Mesenchymal stem cell (in vitro differentiated cells and primary cell): ENCODE results near the gene JUND.
A peak's percentile ranks its signal among the peaks of the same experiment; 100 is the strongest.

ENCODE experiments used
- DNase-seq: peaks from one replicate; pipeline ENCODE4 v3.0.0-alpha.2; 2013
- H2AFZ ChIP-seq: one replicate; pipeline ENCODE4 v1.6.1; 2013; ENCODE audit warnings: low read depth, mild to moderate bottlenecking, control low read depth, inconsistent platforms, low read length, moderate library complexity
- H2AK5ac ChIP-seq: 2 replicates; pipeline ENCODE4 v1.6.1; 2013; ENCODE audit warnings: low read length, moderate library complexity, mild to moderate bottlenecking, inconsistent platforms; ENCODE audit not compliant: severe bottlenecking
- H2BK120ac ChIP-seq: one replicate; pipeline ENCODE4 v1.6.1; 2013; ENCODE audit warnings: low read depth, mild to moderate bottlenecking, inconsistent platforms, low read length, moderate library complexity
- H2BK12ac ChIP-seq, 2 experiments: one replicate each; pipeline ENCODE4 v1.6.1; 2013; ENCODE audit warnings: inconsistent platforms in 2 of 2, low read length in 2 of 2, mild to moderate bottlenecking in 2 of 2, moderate library complexity in 2 of 2, control low read depth in 1 of 2
- H2BK15ac ChIP-seq: one replicate; pipeline ENCODE4 v1.6.1; 2013; ENCODE audit warnings: mild to moderate bottlenecking, low read depth, inconsistent platforms; ENCODE audit not compliant: poor library complexity, severe bottlenecking
- H2BK5ac ChIP-seq: 2 replicates; pipeline ENCODE4 v1.6.1; 2013; ENCODE audit warnings: low read depth, mild to moderate bottlenecking, low read length, control low read depth, inconsistent platforms; ENCODE audit not compliant: poor library complexity, severe bottlenecking
- H3K14ac ChIP-seq, 2 experiments: one replicate each; pipeline ENCODE4 v1.6.1; 2013; ENCODE audit warnings: inconsistent platforms in 2 of 2, low read length in 2 of 2, control low read depth in 1 of 2, mild to moderate bottlenecking in 1 of 2, moderate library complexity in 1 of 2
- H3K18ac ChIP-seq, 2 experiments: one replicate each; pipeline ENCODE4 v1.6.1; 2013; ENCODE audit warnings: inconsistent platforms in 2 of 2, low read length in 2 of 2, control low read depth in 1 of 2, low read depth in 1 of 2, mild to moderate bottlenecking in 1 of 2
- H3K23ac ChIP-seq, 2 experiments: one replicate each; pipeline ENCODE4 v1.6.1; 2013; ENCODE audit warnings: inconsistent platforms in 2 of 2, low read length in 2 of 2, mild to moderate bottlenecking in 2 of 2, moderate library complexity in 2 of 2, control low read depth in 1 of 2
- H3K27ac ChIP-seq: 2 replicates; pipeline ENCODE4 v1.5.1; 2013; ENCODE audit warnings: mild to moderate bottlenecking, moderate library complexity, low read length, control low read depth, inconsistent platforms; ENCODE audit not compliant: poor library complexity, severe bottlenecking
- H3K27me3 ChIP-seq, 2 experiments: 2 replicates each; pipeline versions ENCODE4 v1.6.1 to v1.7.0; 2013; ENCODE audit warnings: low read length in 2 of 2, mild to moderate bottlenecking in 2 of 2, moderate library complexity in 2 of 2, control low read depth in 1 of 2, inconsistent platforms in 1 of 2; ENCODE audit not compliant: control insufficient read depth in 1 of 2, insufficient read depth in 1 of 2
- H3K36me3 ChIP-seq, 2 experiments: 2 replicates each; pipeline versions ENCODE4 v1.6.1 to v1.7.0; 2013; ENCODE audit warnings: low read length in 2 of 2, control low read depth in 1 of 2, inconsistent platforms in 1 of 2, low read depth in 1 of 2, mild to moderate bottlenecking in 1 of 2; ENCODE audit not compliant: insufficient read depth in 2 of 2, control insufficient read depth in 1 of 2
- H3K4ac ChIP-seq, 2 experiments: one replicate each; pipeline ENCODE4 v1.6.1; 2013; ENCODE audit warnings: inconsistent platforms in 2 of 2, low read length in 2 of 2, mild to moderate bottlenecking in 2 of 2, moderate library complexity in 2 of 2, control low read depth in 1 of 2, low read depth in 1 of 2
- H3K4me1 ChIP-seq: 2 replicates; pipeline ENCODE4 v1.6.1; 2013; ENCODE audit warnings: low read depth, low read length, control low read depth; ENCODE audit not compliant: control insufficient read depth, insufficient read depth
- H3K4me2 ChIP-seq: 2 replicates; pipeline ENCODE4 v1.6.1; 2013; ENCODE audit warnings: low read length, mild to moderate bottlenecking, inconsistent platforms; ENCODE audit not compliant: poor library complexity, severe bottlenecking
- H3K4me3 ChIP-seq, 2 experiments: 2 replicates each; pipeline versions ENCODE4 v1.5.1 to v1.7.0; 2013; ENCODE audit warnings: low read length in 2 of 2, mild to moderate bottlenecking in 2 of 2, control low read depth in 1 of 2, low read depth in 1 of 2; ENCODE audit not compliant: insufficient read depth in 1 of 2
- H3K79me1 ChIP-seq: replicated peaks from 2 replicates; pipeline ENCODE4 v1.6.1; 2013; ENCODE audit warnings: mild to moderate bottlenecking, control low read depth, low read length, inconsistent platforms; ENCODE audit not compliant: poor library complexity, severe bottlenecking
- H3K9ac ChIP-seq: 2 replicates; pipeline ENCODE4 v1.7.0; 2013; ENCODE audit warnings: mild to moderate bottlenecking, low read length, moderate library complexity
- H3K9me3 ChIP-seq: 2 replicates; pipeline ENCODE4 v1.7.0; 2013; ENCODE audit warnings: mild to moderate bottlenecking, low read length; ENCODE audit not compliant: control insufficient read depth
- H4K8ac ChIP-seq: one replicate; pipeline ENCODE4 v1.6.1; 2013; ENCODE audit warnings: inconsistent platforms, mild to moderate bottlenecking, low read length, moderate library complexity
- H4K91ac ChIP-seq: one replicate; pipeline ENCODE4 v1.6.1; 2013; ENCODE audit warnings: mild to moderate bottlenecking, low read length, inconsistent platforms
- WGBS: methylation state at CpG from one replicate; pipeline ENCODE4 v1.1.7; 2013; ENCODE audit warnings: mixed read lengths; 5-methylcytosine and 5-hydroxymethylcytosine counted together

JUND gene

DNA sequence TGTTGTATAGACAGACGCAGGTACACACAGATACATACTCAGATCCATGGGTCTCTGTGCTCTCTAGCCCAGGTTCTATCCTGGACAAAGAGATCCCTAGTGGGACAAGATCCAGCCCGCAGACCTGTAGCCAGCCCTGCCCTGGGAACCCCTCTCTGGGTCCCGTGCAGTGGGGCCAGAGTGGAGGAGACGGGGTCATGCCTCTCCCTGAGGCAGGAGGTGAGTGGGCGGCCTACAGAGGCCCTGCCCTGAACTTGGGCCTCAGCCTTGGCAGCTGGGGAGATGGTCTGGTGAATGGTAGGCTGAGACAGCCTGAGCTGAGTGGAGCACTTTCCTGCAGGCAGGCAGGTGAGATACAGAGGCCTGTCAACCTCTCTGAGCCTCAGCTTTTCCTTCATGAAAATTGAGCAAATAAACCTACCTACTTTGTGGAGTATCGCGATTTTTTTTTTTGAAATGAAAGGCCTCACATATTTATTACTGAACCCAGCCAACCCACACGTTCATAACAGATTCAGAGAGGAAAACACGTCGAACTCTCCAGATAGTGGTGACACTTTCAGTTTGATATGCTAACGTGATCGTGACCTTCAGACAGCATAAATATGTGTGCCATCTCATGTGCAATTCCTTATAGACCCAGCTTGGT is 3.4 kb upstream of the JUND start:
- Histone ChIP-seq H2AK5ac (peak overlapping the region; percentile 60), H2BK5ac (no peak overlapping the region), H3K14ac (no peak overlapping the region), H3K36me3 (peaks cover 0 to 5% of the 10 kb centered on the region in 2 experiments), H3K79me1 (peaks cover 3% of the 10 kb centered on the region), H2AFZ (no peak overlapping the region), H3K4me3 (no peak overlapping the region), H3K27me3 (no peaks in the 10 kb centered on the region), H3K27ac (no peak overlapping the region), H2BK12ac (peak overlapping the region in 1 of 2 experiments; percentile 26), H2BK15ac (peak overlapping the region; percentile 56), H3K4me2 (no peak overlapping the region), H3K18ac (no peak overlapping the region), H3K23ac (no peak overlapping the region), H2BK120ac (no peak overlapping the region), H3K4ac (no peak overlapping the region), H3K9me3 (no peaks in the 10 kb centered on the region), H3K9ac (peak overlapping the region; percentile 70), H3K4me1 (peaks cover 30% of the 10 kb centered on the region), H4K91ac (no peak overlapping the region), H4K8ac (no peak overlapping the region)
- DNase-seq = no peak
- WGBS = 91% methylated on average over 12 of the region's 12 CpGs

DNA sequence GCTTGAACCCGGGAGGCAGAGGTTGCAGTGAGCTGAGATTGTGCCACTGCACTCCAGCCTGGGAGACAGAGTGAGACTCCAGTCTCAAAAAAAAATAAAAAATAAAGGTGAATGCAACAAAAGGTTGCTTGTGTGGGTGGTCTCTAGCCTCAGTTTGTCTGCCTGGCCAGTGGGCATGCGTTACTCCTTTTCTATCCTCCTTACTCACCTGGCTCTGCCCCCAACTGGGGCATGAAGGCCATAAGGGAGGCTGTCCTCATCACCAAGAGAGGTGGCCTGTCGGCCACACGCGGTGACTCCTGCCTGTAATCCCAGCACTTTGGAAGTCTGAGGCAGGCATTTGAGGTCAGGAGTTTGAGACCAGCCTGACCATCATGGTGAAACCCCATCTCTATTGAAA is 1.9 kb upstream of the JUND start:
- H3K4me3 ChIP-seq = no peak overlapping the region
- H3K14ac ChIP-seq = no peak overlapping the region
- peaks cover 29% of the 10 kb centered on the region for H3K4me1 ChIP-seq
- peak overlapping the region in 1 of 2 experiments; percentile 22 for H3K4ac ChIP-seq
- H3K27ac ChIP-seq = peak overlapping the region; percentile 31
- 90% methylated on average over 5 of the region's 5 CpGs for WGBS
- H4K8ac ChIP-seq = peak overlapping the region; percentile 69
- H2BK15ac ChIP-seq = no peak overlapping the region
- peak overlapping the region in 1 of 2 experiments; percentile 28 for H3K18ac ChIP-seq
- H3K9ac ChIP-seq = no peak overlapping the region
- H2AFZ ChIP-seq = no peak overlapping the region
- H3K79me1 ChIP-seq = peaks cover 3% of the 10 kb centered on the region
- peak overlapping the region; percentile 100 for H2AK5ac ChIP-seq
- peak overlapping the region; percentile 88 for H4K91ac ChIP-seq
- H2BK5ac ChIP-seq = no peak overlapping the region
- peak overlapping the region in 1 of 2 experiments; percentile 9 for H3K23ac ChIP-seq
- H2BK120ac ChIP-seq = no peak overlapping the region
- peak overlapping the region; percentile 15 to 96 for H2BK12ac ChIP-seq
- no peak overlapping the region for H3K4me2 ChIP-seq
- H3K9me3 ChIP-seq = no peaks in the 10 kb centered on the region
- DNase-seq = no peak
- no peaks in the 10 kb centered on the region for H3K27me3 ChIP-seq
- H3K36me3 ChIP-seq = peaks cover 9 to 13% of the 10 kb centered on the region in 2 experiments

DNA sequence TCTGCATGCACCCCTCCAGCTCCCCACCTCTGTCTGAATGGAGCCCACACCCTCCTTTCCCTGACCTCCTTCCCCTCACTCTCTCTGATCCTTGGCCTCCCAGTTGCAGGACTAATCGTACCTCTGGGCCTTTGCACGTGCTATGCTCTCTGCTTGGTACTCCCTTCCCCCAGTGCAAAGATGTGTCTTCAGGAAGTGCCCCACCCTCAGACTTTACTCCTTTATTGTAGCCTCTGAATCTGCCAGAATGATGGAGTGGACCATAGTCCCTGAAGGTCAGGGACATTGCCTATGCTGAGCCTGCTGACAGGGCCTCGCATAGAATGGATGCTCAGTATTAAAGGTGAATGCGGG is 1.3 kb upstream of the JUND start:
- Histone ChIP-seq H3K23ac (no peak overlapping the region), H3K9me3 (no peaks in the 10 kb centered on the region), H4K8ac (peak overlapping the region; percentile 92), H3K79me1 (peaks cover 3% of the 10 kb centered on the region), H3K4ac (peak overlapping the region; percentile 69 to 94), H3K4me2 (peak overlapping the region; percentile 51), H2BK5ac (no peak overlapping the region), H3K9ac (peak overlapping the region; percentile 99), H3K14ac (peak overlapping the region in 1 of 2 experiments; percentile 91), H4K91ac (peak overlapping the region; percentile 85), H3K4me3 (peak overlapping the region in 1 of 2 experiments; percentile 77), H2AK5ac (peak overlapping the region; percentile 75), H2BK12ac (peak overlapping the region; percentile 81 to 94), H3K27ac (peak overlapping the region; percentile 98), H3K27me3 (no peaks in the 10 kb centered on the region), H3K4me1 (peaks cover 29% of the 10 kb centered on the region), H3K36me3 (peaks cover 14 to 18% of the 10 kb centered on the region in 2 experiments), H3K18ac (peak overlapping the region; percentile 83 to 94), H2BK120ac (peak overlapping the region; percentile 86), H2AFZ (peak overlapping the region; percentile 7), H2BK15ac (peak overlapping the region; percentile 97)
- DNase-seq = no peak
- WGBS = 82% methylated on average over 4 of the region's 4 CpGs

- H3K4me2 ChIP-seq = peak overlapping the region; percentile 51
- H3K14ac ChIP-seq = peak overlapping the region in 1 of 2 experiments; percentile 91
- H2BK12ac ChIP-seq = peak overlapping the region; percentile 81 to 94
Measured at GRCh38 chr19:18282021-18282787, 782 bp upstream of the JUND start.

More at GRCh38 chr19:18282021-18282787, 782 bp upstream of the JUND start:
- Histone ChIP-seq H3K4ac (peak overlapping the region; percentile 69 to 94), H3K36me3 (peaks cover 14 to 18% of the 10 kb centered on the region in 2 experiments), H3K23ac (peak overlapping the region in 1 of 2 experiments; percentile 87), H2BK5ac (peak overlapping the region; percentile 90), H4K91ac (peak overlapping the region; percentile 85), H3K4me1 (peaks cover 28% of the 10 kb centered on the region), H4K8ac (peak overlapping the region; percentile 92), H3K27me3 (no peaks in the 10 kb centered on the region), H2BK120ac (peak overlapping the region; percentile 86), H3K9ac (peak overlapping the region; percentile 99), H2AK5ac (peak overlapping the region; percentile 75), H3K79me1 (peaks cover 3% of the 10 kb centered on the region), H3K18ac (peak overlapping the region; percentile 83 to 94), H3K4me3 (peak overlapping the region; percentile 34 to 77), H3K9me3 (no peaks in the 10 kb centered on the region), H2AFZ (peak overlapping the region; percentile 7), H2BK15ac (peak overlapping the region; percentile 97), H3K27ac (peak overlapping the region; percentile 98)
- 6% methylated on average over 11 of the region's 27 CpGs for WGBS
- no peak for DNase-seq
